Suppressor macrophage (primary cell): ENCODE data around the gene KCNE4.
A peak's percentile ranks its signal among the peaks of the same experiment; 100 is the strongest.

Source experiments
- DNase-seq, 4 experiments: peaks; one replicate each; pipeline ENCODE4 v3.0.0-alpha.2; 2020 to 2022
- total RNA-seq, 17 experiments: gene quantifications; one replicate each; lab custom pipeline; 2026; ENCODE audit warnings: mixed read lengths in 6 of 17, inconsistent platforms in 3 of 17; lab: John Stamatoyannopoulos, UW

The KCNE4 gene, protein sequence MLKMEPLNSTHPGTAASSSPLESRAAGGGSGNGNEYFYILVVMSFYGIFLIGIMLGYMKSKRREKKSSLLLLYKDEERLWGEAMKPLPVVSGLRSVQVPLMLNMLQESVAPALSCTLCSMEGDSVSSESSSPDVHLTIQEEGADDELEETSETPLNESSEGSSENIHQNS
- 0 to 1.9 (median 0) reads per million in 17 experiments for total RNA-seq

DNA sequence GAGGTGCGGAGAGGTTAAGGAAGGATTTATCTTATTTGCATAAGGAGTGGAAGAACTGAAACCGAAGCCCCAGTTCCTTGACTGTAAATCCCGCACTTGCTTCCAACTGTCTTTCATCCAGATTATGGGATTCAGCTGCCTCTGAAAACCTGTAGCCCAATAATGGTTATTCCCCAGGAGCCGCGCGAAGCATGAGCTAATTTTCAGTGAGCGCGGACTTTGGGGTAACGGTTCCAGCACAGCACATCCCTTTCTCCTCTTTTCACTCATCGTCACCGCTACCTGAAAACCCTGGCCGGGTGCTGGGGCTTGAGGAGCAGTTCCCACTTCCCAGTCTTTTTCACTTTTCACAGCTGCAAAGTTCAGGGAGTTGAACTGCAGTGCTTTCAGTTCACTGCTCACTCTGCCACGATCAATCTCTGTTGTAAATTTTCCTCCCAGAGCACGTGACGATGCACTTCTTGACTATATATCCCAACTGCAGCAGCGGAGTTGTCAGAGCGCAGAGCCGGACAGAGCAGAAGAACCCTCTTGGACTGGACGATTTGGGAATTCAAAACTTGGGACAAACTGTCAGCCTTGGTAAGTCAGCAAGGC is at the start of gene KCNE4:
KCNE4 (plus strand) TSS at position 498 of the 597 bp plus-strand sequence. CDS start 641 bp downstream, outside the sequence.
- DNase-seq: no peak

DNA sequence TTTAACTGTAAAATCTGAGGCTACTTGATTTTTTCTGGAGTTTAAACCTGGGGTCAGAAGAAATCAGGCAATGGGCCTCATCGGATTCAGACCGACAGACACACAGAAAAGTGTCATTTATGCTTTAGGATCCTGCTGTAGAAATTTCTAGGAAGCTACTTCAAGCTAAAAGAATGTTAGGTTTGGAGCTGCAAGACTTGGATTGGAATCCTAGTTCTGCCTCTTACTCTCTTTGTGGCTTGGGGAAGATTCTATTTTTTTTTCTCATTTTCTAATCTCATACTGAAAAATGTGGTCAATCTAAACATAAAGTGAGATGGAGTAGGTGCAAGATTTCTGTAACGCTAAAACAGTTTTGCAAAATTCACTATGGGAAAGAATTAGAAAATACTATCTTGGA is 48.8 kb upstream of the KCNE4 start:
- DNase-seq: no peak

GRCh38 chr2:223005496-223005895 is 46.5 kb upstream of the KCNE4 start:
- no peak for DNase-seq

- no peak for DNase-seq
Measured at GRCh38 chr2:223007531-223007930, 44.5 kb upstream of the KCNE4 start.

GRCh38 chr2:223008162-223008561 is 43.8 kb upstream of the KCNE4 start:
- DNase-seq: peak in 3 of 4 experiments; percentile 7 to 12 (median 8)

GRCh38 chr2:223008956-223009355 is 43.0 kb upstream of the KCNE4 start:
- DNase-seq: no peak

DNA sequence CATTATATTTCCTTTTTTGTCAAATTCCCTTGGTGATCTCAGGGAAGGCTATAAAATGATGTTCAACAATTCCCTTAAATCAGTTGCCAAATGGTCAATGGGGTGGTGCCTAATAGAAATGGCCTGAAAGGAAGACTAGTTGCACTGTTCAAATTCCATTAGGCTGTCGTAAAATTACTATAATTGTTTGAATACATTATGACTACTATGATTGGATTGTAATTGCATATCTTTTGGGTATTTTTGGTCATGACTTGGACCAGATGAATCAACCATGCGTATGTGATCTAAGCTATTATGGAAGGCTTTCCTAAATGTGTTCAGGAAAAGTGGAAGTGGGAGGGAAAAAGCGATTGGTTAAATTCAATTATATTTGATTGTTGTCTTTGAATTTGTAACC is 41.3 kb upstream of the KCNE4 start:
- no peak for DNase-seq

DNA sequence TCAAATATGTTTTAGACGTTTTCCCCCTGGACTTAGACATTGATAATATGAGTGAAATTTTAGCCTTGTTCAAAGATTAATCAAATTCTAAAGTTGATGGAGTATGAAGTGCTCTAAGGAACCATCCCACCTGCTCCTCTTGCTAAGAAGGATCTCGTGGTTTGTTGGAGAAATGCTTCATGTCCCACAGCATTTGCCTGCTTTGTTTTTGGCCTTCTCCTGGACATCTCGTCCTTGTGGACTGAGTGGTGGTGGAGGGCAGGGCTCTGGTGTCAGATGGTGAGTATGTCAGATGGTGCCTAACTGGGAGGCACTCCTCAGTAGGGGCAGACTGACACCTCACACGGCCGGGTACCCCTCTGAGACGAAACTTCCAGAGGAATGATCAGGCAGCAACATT is 39.7 kb upstream of the KCNE4 start:
- no peak for DNase-seq

DNA sequence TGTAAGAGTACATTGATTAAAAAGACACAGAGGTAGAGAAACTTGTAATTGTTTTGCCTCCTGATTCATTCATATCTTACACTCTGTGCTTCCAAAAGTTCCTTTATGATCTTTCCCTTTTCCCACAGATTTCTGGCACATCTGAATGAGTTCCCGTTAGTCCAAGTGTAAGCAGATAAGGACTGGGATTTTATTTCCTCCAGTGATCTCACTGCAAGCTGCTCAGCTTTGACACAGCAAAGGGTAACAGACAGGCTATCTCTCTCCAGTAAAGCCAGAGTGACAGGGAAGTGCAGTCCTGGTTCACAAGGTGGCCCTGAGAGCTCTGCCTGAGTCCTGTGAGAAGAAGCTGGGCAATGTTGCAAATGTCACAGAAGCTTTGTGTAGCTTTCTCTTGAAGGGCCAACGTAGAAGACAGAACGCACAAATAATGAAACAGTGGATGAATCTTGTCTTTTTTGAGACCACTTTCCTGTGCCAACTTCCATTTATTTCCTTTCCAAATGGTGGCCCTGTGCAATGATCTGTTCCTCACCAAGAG is 32.5 kb upstream of the KCNE4 start:
- no peak for DNase-seq

GRCh38 chr2:223019987-223020717 is 31.8 kb upstream of the KCNE4 start:
- DNase-seq: no peak

- no peak for DNase-seq
Measured at GRCh38 chr2:223020971-223021675, 30.9 kb upstream of the KCNE4 start.

- no peak for DNase-seq
Measured at GRCh38 chr2:223026357-223027110, 25.5 kb upstream of the KCNE4 start.

GRCh38 chr2:223027442-223027841 is 24.5 kb upstream of the KCNE4 start:
- no peak for DNase-seq

DNA sequence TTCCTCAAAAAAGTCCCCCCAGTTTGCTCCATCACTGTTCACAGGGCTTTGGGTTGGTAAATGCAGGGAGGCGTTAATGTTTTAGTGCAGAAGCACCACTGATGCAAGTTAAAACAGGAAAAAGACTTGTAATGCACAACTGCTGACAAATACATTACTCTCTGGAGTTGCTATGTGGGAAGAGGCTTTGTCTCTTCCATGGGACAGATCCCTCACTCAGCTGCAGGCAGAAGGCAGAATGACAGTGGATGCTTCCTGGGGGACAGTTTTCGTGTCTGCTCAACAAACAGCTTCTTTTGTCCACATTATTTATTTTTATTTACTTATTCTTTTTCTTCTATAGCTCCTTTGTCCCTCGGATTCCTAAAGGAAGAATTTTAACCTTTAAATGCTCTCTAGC is 22.7 kb upstream of the KCNE4 start:
- DNase-seq: no peak

DNA sequence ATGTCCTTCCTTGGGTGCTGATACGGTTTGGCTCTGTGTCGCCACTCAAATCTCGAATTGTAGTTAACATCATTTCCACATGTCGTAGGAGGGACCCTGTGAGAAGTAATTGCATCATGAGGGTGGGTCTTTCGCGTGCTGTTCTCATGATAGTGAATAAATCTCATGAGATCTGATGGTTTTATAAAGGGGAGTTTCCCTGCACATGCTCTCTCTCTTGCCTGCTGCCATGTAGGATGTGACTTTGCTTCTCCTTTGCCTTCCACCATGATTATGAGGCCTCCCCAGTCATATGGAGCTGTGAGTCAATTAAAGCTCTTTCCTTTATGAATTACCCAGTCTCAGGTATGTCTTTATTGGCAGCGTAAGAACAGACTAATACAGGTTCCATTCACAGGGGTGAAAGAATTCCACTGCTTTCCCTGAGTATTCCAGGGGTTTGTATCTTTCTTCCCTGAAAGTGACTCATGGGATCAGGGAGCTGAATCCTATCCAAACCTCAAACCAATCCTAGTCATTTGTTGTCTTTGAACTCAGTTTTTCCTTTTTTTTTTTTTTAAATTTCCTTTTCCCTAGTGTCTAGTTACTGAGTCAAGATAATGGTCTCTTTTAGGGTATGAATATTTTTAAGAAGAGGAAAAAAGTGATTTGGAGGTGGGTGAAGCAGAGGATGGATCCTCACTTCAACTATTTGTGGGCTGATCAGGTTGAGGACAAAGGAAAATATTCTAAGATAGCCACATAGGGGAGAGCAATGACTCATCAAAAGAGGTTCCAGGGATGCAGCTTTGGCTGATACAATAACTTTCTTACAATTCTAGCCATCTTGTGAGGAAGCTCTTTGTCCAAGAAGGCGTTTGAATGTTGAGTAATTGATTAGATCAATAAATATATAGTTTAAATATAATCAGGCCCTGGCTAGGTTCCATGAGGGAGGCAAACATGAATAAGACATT is 19.5 kb upstream of the KCNE4 start:
- DNase-seq: no peak

DNA sequence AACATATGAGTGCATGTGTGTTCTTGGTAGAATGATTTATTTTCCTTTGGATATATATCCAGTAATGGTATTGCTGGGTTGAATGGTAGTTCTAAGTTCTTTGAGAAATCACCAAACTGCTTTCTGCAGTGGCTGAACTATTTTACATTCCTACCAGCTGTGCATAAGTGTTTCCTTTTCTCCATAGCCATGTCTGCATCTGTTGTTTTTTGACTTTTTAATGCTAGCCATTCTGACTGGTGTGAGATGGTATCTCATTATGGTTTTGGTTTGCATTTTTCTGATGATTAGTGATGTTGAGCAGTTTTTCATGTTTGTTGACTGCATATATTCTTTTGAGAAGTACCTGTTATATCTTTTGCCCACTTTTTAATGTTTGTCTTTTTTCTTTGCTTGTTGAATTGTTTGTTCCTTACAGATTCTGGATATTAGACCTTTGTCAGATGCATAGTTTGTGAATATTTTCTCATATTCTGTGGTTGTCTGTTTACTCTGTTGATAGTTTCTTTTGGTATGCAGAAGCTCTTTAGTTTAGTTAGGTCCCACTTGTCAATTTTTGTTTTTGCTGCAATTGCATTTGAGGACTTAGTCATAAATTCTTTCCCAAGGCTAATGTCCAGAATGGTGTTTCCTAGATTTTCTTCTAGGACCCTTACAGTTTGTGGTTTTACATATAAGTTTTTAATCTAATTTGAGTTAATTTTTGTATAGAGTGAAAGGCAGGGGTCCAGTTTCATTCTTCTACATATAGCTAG is 17.6 kb upstream of the KCNE4 start:
- DNase-seq: no peak

GRCh38 chr2:223036790-223037444 is 15.1 kb upstream of the KCNE4 start:
- no peak for DNase-seq

GRCh38 chr2:223037445-223037800 is 14.6 kb upstream of the KCNE4 start:
- DNase-seq: no peak

DNA sequence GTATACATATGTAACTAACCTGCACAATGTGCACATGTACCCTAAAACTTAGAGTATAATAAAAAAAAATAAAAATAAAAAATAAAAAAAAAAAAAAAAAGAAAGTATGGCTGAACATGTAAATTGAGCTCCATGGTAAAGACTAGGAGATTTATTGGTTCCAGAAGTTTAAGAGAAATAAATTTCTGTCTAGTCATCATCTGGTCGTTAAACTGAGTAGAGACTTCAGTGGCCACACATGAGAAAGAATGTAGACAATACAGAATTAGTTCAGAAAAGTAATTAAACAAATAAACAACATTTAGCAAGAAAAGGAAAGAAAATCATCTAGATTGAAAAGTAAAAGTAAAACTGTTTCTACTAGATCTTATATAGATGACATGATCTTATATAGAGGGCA is 12.4 kb upstream of the KCNE4 start:
- no peak for DNase-seq

GRCh38 chr2:223040527-223040926 is 11.5 kb upstream of the KCNE4 start:
- DNase-seq: no peak
